Activated CD4-positive, alpha-beta T cell treated with anti-CD3 and anti-CD28 coated beads, Interleukin-2, amount 50 U/mL, for 1 hour (primary cell): Measurements from ENCODE around the gene DDX50.
"Not testable (repeated sequence)": the region's sequence is repeated elsewhere in the genome, so short reads cannot be mapped to it uniquely, and the experiment has no call there.

Source experiments
- DNase-seq: peaks from one replicate; pipeline ENCODE4 v3.0.0-alpha.2; 2020

Gene DDX50, protein sequence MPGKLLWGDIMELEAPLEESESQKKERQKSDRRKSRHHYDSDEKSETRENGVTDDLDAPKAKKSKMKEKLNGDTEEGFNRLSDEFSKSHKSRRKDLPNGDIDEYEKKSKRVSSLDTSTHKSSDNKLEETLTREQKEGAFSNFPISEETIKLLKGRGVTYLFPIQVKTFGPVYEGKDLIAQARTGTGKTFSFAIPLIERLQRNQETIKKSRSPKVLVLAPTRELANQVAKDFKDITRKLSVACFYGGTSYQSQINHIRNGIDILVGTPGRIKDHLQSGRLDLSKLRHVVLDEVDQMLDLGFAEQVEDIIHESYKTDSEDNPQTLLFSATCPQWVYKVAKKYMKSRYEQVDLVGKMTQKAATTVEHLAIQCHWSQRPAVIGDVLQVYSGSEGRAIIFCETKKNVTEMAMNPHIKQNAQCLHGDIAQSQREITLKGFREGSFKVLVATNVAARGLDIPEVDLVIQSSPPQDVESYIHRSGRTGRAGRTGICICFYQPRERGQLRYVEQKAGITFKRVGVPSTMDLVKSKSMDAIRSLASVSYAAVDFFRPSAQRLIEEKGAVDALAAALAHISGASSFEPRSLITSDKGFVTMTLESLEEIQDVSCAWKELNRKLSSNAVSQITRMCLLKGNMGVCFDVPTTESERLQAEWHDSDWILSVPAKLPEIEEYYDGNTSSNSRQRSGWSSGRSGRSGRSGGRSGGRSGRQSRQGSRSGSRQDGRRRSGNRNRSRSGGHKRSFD

DNA sequence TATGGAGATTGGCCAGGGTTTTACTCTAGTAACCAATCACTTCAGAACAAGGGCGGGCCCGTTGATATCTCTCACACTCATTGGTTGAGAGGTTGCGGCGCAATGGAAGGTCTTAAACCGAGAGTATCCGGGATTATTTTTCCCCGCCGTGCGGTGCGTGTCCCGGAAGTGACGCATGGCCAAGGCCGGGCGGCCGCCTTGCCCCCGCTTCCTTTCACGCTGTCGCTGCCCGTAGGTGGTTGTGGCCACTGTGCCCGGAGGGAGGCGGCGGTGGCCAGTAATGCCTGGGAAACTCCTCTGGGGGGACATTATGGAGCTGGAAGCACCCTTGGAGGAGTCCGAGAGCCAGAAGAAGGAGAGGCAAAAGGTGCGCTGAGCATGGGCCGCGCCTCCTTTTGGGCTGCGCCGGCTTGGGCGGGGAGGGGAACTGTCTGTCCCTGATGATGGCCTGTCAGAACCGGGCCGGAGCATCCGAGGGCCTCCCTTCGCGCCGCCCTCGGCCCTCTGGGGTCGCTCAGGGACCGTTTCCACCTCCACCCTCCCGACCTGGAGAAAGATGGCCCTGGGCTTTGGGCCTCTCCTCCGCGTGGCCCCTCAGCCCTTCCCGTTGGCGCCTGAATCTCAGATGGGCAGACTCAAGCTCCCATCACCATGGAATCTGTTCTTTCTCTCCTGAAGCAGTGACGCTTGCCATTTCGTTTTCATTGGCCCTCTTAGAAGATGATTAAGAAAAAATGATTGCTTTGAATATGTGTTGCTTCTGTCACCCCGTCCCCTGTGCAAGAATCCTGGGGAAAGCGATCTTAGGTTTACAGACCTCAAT lies at the start of gene DDX50:
Gene DDX50 (plus strand): TSS at position 211 of the 823 bp plus-strand sequence. CDS start 70 bp downstream, at position 281.
- DNase-seq, result peak; percentile 93

DNA sequence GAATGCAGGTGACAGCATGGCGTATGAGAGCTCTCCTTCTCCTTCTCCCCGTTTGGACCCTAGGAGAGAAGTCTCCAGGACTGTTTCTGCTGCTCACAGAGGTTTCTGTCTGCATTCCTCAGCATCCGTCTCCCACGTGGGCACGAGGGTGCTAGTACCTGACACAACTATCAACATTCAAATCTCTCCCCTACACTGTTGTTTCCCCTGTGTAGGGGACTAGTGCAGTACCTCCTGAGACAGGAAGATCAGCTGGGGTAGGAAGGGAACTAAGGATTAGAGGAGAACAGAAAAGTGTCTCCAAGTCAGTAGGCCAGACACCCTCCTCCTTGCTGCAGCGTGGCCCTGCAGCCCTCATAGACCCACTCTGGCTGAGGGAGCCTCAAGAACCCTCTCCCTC lies 44.8 kb upstream of the DDX50 start:
- DNase-seq, result no peak

DNA sequence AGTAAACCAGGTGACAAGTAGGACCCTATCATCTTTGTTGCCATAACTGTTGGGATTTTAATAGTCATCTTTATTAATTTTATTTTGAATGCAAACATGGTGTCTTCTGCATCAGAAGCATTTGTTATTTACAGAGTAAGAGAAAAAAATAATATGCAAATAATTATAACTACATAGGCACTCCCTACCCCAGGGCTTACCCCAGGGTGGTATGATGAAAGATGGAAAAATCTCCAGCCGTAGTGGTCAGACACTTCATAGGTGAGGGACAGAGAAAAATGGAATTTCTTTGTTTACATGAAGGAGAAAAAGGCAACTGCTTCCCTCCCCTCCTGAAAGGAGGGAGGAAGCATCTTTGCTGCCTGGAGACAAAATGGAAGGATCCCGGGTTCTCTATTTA lies 44.1 kb upstream of the DDX50 start:
- DNase-seq, result no peak

DNA sequence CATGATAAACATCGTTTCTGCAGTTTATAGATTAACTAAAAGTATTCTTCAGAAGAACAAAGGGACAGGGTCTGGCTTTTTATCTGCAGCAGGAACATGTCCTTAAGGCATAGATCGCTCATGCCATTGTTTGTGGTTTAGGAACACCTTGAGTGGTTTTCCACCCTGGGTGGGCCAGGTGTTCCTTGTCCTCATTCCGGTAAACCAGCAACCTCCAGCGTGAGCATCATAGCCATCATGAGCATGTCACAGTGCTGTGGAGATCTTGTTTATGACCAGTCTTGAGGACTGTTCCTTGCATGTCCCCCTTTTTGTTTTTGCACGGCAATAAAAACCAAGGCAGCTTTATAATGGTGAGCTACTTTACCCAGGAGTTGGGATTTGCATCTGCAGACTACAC lies 39.9 kb upstream of the DDX50 start:
- DNase-seq, result no peak

DNA sequence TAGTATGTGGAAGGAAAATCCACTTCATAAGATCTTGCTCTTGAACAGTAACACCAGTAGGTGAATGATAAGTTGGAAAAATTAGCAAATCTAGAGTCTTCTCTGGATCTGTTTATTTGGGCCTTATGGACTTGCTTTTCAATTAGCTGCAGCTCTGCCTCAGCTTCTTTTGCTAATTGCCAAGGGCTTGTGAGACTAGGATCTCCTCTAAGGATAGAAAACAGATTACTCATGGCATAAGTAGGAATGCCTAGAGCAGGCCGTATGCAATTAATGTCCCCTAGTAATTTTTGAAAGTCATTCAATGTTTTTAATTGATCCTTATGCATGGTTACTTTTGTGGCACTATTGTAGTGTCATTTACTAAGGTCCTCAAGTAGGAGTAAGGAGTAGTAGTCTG lies 36.5 kb upstream of the DDX50 start:
- DNase-seq, result no peak

DNA sequence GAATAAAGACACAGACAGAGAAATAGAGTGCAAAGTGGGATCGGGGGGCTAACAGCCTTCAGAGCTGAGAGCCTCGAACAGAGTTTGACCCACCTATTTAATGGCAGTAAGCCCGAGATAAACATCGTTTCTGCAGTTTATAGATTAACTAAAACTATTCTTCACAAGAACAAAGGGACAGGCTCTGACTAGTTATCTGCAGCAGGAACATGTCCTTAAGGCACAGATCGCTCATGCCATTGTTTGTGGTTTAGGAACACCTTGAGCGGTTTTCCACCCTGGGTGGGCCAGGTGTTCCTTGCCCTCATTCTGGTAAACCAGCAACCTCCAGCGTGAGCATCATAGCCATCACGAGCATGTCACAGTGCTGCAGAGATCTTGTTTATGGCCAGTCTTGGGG lies 32.9 kb upstream of the DDX50 start:
- DNase-seq, result not testable (repeated sequence)

DNA sequence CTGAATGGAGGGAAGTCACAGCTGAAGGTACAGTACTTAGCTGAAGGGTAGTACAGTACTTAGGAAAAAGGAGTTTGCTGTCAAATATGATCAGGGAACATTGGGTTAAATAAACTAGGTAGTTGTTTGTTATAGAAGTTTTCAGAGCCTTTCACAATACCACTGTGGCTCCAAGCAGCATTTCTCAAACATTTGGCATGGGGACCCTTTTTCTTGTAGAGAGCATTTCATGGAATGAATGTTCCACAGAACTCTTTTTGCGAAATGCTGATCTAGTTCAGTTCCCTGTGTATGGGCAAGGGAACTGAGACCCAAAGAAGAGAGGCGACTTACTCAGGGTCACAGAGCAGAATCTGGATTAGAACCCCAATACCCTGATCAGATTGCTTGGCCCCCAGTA lies 31.5 kb upstream of the DDX50 start:
- no peak for DNase-seq

DNA sequence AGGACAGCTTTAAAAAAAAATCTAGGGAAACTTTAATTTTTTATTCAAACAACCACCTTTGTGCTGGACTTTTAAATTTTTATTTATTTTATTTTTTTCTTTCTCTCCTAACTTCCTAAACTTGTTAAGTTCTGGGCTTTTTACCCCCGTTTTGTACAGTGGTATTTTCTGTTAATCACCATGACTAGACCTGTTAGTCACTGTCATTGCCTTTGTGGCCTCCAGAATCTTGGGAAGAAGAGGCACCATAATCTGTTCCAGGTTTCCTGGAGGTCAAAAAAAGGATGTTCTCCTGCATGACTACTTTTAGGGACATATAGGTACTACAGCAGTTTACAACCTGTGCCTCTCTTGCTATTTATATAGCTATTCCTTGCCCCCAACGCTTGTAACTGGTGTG lies 31.1 kb upstream of the DDX50 start:
- DNase-seq, result no peak

DNA sequence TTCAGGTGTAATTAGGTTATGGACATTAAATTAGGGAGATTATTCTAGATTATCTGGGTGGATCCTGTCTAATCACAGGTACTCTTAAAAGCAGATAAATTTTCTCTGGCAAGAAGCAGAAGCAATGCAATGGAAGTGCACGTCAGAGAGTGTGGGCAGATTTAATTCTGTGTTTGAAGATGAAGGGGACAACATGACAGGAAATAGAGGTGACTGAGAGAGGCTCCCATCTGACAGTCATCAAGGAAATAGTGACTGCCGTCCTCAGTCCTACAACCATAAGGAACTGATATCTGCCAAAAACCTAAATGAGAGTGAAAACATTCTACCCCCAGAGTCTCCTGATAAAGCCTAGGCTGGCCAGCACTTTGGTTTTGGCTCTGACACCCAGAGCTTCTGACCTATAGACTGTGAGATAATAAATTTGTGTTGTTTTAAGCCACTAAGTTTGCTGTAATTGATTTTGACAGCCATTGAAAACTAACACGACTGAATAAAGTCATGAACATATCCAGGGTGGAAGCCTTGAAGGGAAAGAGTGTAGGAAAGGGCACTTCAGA lies 30.5 kb upstream of the DDX50 start:
- no peak for DNase-seq

DNA sequence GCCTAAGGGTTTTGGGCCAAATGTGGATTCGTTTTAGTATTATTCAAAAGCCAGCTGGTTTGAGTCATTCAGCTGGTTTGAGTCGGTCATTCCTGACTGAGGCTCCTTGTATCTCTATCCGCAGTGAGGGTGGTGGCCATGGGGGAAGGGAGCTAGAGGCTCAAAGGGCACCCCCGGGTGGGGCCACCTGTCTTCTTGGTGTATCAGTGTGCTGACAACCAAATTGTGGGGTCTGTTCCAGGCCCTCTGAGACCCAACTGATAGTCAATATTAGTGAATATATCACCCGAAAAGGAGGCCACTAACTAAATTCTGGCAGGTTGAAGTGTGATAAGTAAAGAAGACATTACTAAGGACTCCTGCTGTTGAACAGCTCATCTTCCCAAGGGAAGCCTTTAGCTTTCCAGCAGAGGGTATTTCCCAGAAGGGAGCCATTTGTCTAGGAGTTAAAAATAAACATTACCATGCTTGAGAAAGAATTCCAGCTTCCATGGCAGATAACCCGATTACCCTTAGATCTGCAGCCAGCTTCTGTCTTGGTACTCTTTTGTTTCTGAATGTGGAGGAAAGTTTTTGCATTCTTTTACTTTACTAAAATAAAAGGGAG lies 29.9 kb upstream of the DDX50 start:
- DNase-seq, result no peak

DNA sequence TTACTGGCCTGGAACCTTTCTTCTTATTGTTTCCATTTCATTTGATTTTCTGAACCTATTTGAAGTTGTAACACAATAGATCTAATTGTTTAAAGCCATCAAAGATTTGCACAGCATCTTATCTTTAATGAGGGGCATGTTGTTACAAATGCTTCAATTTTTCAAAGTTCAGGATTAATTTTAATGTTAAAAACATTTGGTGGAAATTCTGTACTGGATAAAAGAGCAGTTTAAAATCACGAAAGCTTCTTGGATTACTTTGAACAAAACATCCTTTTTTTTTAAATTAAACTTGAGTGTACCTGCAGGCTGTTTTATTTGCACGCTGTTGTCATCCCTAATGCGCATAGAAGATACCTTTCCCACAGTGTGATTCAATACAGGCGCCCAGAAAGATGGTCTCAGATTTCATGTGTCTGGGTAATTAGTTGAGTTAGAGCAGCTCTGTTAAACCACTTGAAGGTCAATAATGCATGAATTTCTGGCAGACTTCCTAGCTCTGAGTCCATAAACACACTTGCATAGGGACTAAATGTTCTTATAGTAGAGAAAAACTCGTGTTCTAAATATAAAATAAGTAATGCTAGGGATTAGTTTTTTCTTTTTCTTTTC lies 29.3 kb upstream of the DDX50 start:
- DNase-seq, result no peak

DNA sequence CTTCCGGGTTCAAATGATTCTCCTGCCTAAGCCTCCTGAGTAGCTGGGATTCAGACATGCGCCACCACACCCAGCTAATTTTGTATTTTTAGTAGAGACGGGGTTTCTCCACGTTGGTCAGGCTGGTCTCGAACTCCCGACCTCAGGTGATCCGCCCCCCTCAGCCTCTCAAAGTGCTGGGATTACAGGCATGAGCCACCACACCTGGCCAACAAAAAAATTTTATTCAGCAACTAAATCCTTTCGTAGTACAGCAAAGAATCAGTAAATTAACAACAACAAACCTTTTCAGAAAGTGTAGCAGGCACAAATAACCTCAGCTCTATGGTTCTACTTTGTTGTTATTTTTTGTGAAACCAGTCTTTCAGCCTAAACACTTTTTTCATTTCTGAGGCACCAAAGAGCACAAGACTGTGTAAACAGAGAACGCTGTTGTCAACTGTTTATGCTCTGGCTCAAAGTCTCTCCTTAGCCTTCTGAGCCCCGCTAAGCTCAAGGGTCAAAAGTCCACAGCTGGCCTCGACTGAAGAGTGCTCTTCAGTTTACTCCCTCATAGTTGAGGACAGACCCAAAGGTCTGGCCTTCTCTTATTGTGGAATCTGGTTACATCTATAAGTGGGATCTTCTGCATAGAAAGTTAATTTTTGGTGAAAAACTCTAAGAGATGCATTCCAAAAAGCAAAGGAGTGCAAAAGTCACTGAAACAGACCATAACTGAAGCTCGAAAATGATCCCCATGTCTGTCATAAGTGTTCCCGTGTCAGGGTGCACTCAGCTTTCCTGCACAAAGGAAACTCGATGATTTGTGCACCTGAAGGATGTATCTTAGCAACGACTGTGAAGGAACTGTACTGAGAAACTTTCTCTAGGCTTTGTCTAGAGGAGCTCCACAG lies 24.6 kb upstream of the DDX50 start:
- DNase-seq, result no peak

DNA sequence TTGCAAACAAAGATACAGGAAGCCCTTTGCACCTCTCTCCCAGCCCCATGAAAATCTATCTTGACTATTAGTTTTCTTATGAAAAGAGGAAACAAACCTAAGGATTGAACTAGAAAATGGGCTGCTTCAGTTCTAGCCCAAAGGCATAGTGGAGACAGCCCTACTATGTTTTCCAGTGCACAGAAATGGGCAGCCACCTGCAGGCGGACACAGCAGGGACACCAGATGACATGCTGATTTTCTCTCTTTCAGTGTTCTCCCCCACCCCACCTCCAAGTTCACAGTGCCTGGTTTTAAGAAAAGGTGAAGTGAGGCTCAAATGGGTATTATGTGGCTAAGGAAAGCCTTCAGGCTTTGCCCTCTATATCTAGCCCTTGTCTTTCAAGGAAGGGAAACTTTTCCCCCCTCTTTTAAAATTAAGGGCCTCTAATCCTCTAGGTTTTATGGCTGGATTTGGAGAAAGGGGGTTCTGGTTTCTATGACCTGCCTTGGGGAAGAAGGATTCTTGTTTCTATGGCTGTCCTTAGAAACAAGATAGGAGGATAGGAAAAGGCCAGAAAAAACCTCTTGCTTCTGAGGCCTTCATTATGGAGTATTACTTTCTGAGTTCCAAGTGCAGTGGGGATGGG lies 23.5 kb upstream of the DDX50 start:
- DNase-seq, result no peak

DNA sequence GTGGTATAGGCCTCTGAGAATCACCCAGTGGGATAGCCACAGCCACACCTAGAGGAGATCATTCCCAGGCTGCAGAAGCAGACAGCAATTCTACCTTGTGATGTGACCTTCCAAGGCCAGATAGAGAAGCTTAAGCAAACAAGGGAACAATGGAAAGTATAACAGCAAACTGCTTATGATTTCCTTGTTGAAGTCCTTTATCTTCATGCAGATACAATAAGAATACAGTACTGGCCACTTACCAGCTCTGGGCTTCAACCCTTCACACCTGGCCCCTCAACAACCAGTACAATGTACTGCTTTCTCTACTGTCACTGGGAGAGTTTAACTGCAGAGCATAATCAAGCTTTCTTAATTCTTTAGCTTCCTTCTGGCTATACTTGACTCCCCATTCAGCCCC lies 22.6 kb upstream of the DDX50 start:
- no peak for DNase-seq

DNA sequence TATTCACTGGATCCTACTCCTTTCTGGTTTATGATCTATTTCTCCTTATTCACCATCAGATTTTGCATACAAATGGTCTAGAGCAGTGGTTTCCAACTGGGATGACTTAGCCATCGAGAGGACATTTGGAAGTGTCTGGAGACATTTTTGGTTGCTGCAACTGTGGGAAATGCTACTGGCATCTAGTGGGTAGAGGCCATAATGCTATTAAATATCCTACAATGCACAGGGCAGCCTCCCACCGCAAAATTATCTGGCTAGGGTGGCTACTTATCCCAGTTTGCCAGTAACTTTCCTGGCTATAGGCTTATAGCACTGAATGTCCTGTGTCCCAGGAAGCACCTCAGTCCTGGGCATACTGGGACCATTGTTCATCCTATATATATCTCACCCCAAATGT lies 21.5 kb upstream of the DDX50 start:
- no peak for DNase-seq

DNA sequence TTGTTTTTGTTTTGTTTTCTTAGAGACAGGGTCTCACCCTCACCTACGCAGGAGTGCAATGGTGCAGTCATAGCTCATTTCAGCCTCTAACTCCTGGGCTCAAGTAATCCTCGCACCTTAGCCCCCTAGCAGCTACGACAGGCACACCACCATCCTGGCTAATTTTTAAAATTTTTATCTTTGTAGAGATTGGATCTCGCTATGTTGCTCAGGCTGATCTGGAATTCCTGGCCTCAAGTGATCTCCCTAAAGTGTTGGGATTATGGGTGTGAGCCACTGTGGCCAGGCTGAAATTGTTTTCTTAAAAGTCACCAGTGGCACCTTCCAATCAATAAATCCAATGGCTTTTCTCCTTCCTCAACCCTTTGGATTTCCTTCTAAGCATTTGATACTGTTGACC lies 20.9 kb upstream of the DDX50 start:
- no peak for DNase-seq

DNA sequence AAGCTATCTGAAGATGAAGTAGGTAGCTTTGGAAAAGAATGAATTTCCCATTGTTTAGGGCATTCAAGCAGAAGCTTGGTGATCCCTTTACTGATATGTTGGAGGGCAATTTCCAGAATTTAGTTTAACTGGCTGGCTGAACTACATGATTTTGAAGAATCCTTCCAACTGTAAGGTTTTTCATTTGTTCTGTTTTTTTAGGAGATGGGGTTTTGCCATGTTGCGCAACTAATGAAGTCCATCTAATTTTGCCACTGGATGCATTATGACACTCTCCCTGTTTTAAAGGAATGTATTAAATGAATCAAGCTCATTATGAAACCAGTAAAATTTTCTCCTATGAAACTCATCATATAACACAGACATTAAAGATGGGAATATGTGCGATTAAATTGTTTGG lies 6.1 kb upstream of the DDX50 start:
- DNase-seq, result no peak

DNA sequence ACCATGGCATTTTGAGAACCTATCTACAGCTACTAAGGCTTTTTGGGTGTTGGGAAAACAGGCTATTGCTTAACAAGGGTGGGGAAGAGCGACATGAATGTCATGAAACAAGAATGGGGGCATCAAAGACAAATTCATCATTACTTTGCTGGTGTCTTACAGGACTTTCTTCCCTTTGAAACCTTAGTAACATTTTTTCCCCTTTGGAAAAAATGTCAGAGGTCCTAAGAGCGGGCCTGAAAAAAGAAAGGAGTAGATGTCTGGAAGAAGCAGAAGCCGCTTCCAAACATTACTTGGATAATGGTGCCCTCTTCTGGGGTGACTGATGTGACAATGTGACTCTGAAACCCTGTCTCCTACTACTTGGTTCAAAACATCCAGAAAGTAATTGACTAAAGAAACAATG lies 3.8 kb upstream of the DDX50 start:
- peak; percentile 14 for DNase-seq

DNA sequence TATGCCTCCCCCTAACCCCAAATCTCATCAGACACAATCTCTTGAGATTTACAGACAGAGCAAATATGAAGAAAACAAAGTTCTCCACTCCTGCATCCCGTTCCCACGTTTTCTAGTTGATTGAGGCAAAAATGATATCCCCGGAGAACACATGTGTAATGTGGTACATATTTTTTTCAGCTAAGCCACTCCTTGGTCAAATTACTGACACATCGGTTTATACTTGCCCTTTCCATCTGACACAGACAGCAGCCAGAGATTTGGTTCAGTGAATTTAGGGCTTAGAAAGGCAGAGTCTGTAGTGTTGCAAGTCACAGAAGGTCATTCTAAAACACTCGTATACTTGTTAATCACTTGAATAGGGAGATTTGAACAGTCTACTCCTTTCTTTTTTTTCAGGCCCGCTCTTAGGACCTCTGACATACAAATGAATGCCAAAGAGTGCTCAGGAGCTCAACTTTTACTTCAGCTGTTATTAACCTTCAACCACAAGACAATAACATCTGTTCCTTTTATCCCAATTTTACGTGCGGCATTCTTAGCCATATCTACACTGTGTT lies 1.8 kb upstream of the DDX50 start:
- no peak for DNase-seq

DNA sequence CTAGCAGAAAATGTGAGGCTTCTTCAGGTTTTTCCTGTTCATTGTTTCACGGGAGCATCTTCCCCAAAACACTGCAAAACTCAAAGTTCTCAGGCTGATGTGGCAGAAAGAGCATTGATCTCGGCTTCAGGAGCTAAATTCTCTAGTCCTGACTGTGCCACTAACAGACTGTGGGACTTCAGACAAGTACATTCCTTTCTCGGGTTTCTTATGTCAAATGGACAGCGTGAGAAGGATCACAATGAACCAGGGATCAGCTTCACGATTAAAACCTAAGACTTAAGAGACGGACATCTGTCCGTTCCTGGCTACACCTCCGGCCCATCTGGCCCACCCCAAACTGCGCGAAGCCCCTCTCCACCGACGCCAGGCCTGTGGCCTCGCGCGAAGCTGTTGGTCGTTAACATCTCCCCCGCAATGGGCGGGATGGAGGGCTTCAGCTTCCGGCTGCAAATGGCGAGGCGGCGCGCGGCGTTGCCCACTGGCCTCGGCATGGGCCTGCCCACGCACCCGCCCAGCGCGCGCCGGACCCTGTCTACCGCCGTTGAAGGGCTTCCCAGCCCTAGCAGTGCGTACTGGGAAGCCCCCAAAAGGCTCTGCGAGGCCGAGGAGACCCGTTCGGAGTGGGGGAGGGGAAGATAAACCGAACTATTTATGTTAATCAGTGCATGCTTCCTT lies 549 bp upstream of the DDX50 start:
- DNase-seq, result no peak
